Measurements from ENCODE around the gene RNF41. TPM values are rescaled to one million over a fixed set of nuclear protein-coding genes. Genes with fewer than 3 reads are reported as not detected.

RNF41 gene
- total and polyA plus RNA-seq, 8 donors, result 10.4 to 92.4 (median 35.7) TPM

DNA sequence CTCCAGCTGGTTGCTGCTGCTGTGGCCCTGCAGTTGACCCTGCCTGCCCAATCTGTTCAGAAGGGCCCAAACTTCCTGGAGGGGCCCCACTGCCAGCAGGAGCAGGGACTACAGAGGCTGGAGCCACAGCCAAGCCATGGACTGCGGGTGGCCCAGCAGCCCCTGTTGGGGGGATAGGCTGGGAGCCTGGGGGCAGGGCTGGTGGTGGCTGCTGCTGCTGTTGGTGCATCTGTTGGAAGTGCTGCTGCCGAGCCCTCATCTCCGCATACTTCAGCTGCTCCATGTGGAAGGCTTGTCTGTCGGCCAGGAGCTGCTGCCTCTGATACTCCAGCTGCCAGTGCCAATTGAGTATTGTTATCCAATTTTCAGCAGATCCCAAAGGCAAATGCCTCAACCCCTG lies 56.4 kb downstream of the RNF41 start:
- Histone ChIP-seq H3K36me3 (peaks cover 92 to 100% (median 100%) of the 10 kb centered on the region in 4 donors), H3K9me3 (no peaks in the 10 kb centered on the region), H3K4me1 (peaks cover 18 to 42% (median 29%) of the 10 kb centered on the region in 4 donors), H3K4me3 (no peak overlapping the region), H3K27ac (peak overlapping the region in 1 of 5 donors; percentile 46), H3K27me3 (no peaks in the 10 kb centered on the region)
- WGBS, 5 donors, result 56 to 74% (median 69%) methylated on average over 3 to 4 of the region's 4 CpGs
- no peak for TF ChIP-seq EP300 (IDR thresholded peaks at IDR 0.05)
- TF ChIP-seq, protein P1, sequence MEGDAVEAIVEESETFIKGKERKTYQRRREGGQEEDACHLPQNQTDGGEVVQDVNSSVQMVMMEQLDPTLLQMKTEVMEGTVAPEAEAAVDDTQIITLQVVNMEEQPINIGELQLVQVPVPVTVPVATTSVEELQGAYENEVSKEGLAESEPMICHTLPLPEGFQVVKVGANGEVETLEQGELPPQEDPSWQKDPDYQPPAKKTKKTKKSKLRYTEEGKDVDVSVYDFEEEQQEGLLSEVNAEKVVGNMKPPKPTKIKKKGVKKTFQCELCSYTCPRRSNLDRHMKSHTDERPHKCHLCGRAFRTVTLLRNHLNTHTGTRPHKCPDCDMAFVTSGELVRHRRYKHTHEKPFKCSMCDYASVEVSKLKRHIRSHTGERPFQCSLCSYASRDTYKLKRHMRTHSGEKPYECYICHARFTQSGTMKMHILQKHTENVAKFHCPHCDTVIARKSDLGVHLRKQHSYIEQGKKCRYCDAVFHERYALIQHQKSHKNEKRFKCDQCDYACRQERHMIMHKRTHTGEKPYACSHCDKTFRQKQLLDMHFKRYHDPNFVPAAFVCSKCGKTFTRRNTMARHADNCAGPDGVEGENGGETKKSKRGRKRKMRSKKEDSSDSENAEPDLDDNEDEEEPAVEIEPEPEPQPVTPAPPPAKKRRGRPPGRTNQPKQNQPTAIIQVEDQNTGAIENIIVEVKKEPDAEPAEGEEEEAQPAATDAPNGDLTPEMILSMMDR (IDR thresholded peaks at IDR 0.05), result no peak
- no peak for TF ChIP-seq POLR2AphosphoS5 (IDR thresholded peaks at IDR 0.05)
- TF ChIP-seq POLR2A (IDR thresholded peaks at IDR 0.05), result no peak
- no peak for DNase-seq
- intact Hi-C loops (cut with DNase I; ENCODE audit: low total_unique reads), result no loop called here

GRCh38 chr12:56164345-56164729 lies 57.4 kb downstream of the RNF41 start:
- WGBS, 5 donors, result 83 to 93% (median 88%) methylated on average over 17 of the region's 17 CpGs
- Histone ChIP-seq H3K4me3 (no peak overlapping the region), H3K36me3 (peaks cover 91 to 100% (median 99%) of the 10 kb centered on the region in 4 donors), H3K4me1 (peaks cover 28 to 52% (median 39%) of the 10 kb centered on the region in 4 donors), H3K9me3 (no peaks in the 10 kb centered on the region), H3K27me3 (no peaks in the 10 kb centered on the region), H3K27ac (peak overlapping the region in 1 of 5 donors; percentile 95)
- no peak for DNase-seq
- TF ChIP-seq POLR2AphosphoS5 (IDR thresholded peaks at IDR 0.05) (no peak), POLR2A (IDR thresholded peaks at IDR 0.05) (no peak), EP300 (IDR thresholded peaks at IDR 0.05) (no peak)
- TF ChIP-seq, protein P1 (IDR thresholded peaks at IDR 0.05), result no peak
- intact Hi-C loops (cut with DNase I; ENCODE audit: low total_unique reads), result loop anchor here (5.0 kb wide), 1 partner anchor 42 kb away; no protein-coding TSS in a partner anchor

DNA sequence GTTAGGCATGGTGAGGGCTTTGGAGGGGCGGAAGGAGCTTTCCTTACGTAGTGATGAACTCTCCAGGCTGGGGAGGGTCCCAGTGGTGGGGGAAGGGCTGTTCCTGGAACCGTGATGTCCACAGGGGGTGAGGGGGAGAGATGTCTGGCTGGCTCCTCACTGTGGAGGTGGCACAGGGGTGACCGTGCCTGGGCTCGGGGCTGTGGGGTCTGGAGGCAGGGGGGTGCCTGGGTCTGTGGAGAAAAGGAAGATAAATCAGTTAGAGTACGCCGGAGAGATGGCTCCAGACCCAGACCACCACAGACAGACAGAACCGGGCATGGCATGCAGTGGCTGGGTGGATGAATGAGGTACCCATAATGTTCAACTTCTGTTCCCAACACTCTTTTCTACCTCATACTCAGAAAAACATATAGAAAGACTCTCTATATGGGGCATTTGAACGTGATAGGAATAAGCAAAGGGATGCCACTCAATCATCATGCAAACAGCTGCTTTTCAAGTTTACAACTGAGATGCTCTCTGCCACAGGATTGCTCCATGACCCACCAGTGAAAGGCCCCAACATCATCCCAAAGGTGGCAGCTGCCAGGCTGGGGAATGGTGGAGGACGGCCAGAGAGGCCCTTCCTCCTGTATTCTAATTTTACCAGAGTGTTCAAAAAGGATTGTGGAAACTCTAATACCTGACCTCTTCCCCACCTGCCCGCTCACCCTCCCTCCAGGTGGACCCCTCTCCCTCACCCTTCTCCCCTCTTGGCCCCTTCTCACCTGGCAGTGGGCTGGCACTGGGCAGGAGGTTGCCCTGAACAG lies 58.0 kb downstream of the RNF41 start:
- TF ChIP-seq POLR2A (IDR thresholded peaks at IDR 0.05), result no peak
- TF ChIP-seq POLR2AphosphoS5 (IDR thresholded peaks at IDR 0.05), result no peak
- TF ChIP-seq, protein P1 (IDR thresholded peaks at IDR 0.05), result no peak
- no peak for TF ChIP-seq EP300 (IDR thresholded peaks at IDR 0.05)
- peak overlapping the region in 4 of 5 donors; percentile 49 to 99 (median 95) for H3K27ac ChIP-seq
- intact Hi-C loops (cut with DNase I; ENCODE audit: low total_unique reads), result loop anchor here (5.0 kb wide), 1 partner anchor 41 kb away; no protein-coding TSS in a partner anchor
- no peak overlapping the region for H3K4me3 ChIP-seq
- H3K36me3 ChIP-seq, result peaks cover 87 to 95% (median 93%) of the 10 kb centered on the region in 4 donors
- no peaks in the 10 kb centered on the region for H3K9me3 ChIP-seq
- H3K27me3 ChIP-seq, result no peaks in the 10 kb centered on the region
- peaks cover 31 to 54% (median 40%) of the 10 kb centered on the region in 4 donors for H3K4me1 ChIP-seq
- no peak for DNase-seq
- WGBS, 5 donors, result 55 to 76% (median 69%) methylated on average over 11 of the region's 11 CpGs

GRCh38 chr12:56162468-56163290 lies 59.0 kb downstream of the RNF41 start:
- Histone ChIP-seq H3K27me3 (no peaks in the 10 kb centered on the region), H3K36me3 (peaks cover 78 to 85% (median 83%) of the 10 kb centered on the region in 4 donors), H3K4me1 (peaks cover 31 to 54% (median 41%) of the 10 kb centered on the region in 4 donors), H3K4me3 (no peak overlapping the region), H3K9me3 (no peaks in the 10 kb centered on the region), H3K27ac (peak overlapping the region in 4 of 5 donors; percentile 49 to 99 (median 95))
- TF ChIP-seq, protein P1 (IDR thresholded peaks at IDR 0.05), result no peak
- TF ChIP-seq POLR2A (IDR thresholded peaks at IDR 0.05) (no peak), EP300 (IDR thresholded peaks at IDR 0.05) (no peak), POLR2AphosphoS5 (IDR thresholded peaks at IDR 0.05) (peak in 2 of 3 donors; percentile 5 to 30)
- WGBS, 5 donors, result 41 to 61% (median 51%) methylated on average over 11 of the region's 11 CpGs
- intact Hi-C loops (cut with DNase I; ENCODE audit: low total_unique reads), result loop anchor here (5.0 kb wide), 1 partner anchor 40 kb away; no protein-coding TSS in a partner anchor
- DNase-seq, result peak in 1 of 2 donors; percentile 32

Data from stomach (tissue), 9 donors.